HG03196 (cell line): ENCODE measurements around the gene IL5.

ENCODE experiments used
- ATAC-seq: cut with Tn5 transposase; IDR thresholded peaks from one replicate; pipeline ENCODE4 v1.9.1; 2021; ENCODE audit not compliant: unreplicated experiment

Gene IL5

DNA sequence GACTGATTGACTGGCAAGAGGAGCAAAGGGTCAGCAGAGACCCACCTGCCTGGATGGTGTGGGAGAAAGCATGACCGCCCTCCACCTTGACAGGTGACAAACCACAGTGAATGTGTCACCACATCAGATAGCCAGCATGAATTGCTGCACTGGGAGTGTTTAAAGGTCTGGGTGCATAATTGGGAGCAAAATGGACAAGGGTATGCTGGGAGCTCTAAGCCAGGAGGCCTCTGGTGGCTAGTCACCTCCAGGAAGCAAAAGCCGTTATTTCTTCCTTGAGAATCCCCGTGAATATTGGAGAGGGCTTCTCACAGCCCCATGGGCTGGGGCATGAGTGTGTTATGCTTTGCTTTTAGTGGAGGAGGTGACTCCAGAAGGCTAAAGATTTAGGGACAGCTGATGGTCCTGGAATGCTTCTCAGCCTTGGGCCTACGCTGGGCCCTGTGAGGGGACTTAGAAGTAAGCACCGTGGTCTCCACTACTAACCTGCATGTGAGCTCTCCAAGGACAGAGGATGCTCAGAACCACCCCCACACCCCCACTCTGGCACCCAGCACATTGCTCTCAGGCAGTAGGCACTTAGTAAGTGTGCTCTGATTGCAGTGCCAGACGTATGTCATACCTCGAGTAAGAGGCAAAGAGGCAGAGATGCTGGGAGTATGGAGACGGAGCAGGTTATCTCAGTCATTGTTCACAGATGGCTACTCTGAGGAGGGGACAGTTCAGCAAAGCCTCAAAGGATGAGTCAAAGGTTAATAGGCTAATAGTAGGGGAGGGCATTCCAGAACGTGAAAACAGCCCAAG lies 43.7 kb downstream of the IL5 start:
- no peak for ATAC-seq

DNA sequence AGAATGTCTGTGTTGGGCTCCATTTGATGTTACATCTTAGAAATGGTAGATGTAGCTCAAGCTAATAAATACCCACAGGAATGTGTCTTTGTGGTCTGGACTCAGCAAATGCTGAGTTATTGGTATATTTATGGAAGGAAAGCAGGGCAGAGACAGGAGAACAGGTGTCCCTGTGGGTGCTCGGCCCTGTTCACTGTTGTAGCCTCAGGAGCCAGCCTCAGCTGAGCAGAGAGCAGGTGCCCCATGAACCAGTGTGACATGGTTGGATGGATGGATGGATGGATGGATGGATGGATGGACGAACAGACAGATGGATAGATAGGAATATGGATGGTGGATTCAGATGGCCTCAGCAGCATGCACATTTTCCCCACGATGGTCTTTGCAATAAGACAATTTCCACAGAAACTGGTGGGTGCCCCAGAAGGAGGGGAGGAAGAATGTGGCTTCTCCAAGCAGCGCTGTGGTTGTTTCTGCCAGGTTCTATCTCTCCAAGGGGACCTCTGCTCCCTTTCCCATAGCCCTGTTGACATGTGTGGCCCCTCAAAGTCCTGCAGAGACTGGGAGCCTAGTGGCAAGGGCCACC lies 44.5 kb downstream of the IL5 start:
- ATAC-seq = no peak

DNA sequence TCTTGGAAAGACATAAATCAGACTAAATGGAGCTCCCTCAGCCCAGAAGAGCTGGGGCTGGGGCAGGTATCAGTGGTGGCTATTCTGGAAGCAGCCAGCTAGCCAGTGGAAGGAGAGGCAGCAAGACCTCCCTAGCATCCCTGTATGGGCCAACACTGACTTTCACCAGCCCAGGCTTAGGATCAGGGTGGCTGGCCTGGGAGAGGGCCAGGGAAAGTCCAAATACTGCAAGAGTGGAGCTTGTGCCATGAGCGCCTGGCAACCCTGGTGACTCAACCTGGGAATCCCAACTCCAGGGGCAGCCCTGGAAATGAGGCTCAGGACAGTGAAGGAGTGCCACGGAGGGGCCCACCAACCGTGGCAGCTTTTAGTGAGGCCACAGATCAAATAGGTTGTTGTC lies 45.2 kb downstream of the IL5 start:
- ATAC-seq = no peak

DNA sequence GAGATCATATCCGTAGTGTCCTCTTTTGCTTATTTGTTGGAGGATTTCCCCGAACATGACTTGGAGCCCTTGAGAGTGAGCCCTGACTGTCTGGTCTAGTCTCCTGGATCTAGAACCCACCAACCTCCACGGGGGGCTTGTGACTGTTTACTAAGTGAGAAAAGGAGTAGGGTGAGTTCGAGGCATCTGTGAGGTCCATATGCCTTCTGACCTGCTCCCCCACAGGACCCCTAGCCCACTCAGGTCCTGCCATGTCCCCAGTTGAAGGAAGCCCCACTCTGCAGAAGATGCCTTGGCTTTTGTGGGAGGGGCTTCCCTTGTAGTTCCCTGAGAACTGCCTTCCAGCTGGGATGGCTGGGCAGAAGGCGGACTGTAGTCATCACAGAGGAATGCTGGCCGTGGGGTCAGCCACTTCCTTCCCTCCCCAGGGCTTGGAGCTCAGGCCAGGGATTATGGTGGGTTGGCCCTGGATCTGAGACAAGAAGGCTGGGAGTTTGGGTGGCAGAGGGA lies 45.8 kb downstream of the IL5 start:
- no peak for ATAC-seq

DNA sequence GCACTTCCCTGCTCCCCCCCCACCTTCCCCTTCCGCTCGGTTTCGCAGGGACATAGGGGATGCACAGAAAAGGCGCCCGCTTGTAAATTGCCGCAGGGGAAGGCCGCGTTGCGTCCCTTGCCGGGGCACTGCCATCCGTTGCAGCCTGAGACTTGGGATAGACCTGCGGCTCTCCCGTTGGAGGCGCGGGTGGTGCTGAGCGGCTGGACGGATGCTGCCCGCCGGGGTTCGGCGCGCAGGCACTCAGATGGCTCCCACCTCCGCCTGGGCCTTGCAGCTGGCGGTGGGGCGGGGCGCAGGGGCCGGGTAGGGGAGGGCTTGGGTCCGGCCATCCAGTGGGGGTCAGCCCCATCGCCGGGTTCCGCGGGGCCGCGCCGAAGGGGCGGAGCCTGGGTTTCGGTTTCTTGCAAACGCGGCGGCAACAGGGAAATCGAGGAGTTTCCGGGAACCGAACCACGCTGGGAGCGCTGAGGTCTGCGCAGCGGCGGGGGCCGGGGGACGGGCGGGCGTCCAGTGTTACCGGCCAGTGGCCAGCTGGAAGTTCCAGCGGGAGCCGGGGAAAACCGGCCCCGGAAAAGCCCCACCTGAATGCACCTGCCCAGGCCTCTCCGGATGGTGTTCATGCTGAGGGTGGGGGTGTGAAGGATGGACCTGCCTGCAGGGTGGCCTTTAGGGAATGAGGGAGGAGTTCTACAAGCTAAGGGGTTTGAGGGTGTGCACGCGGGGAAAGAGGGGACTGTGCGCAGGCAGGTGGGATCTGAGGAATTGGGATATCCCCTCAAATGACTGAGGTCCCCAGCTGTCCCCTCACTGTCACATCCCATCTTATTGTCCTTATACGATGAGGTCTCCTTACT lies 46.5 kb downstream of the IL5 start:
- peak; percentile 38 for ATAC-seq

DNA sequence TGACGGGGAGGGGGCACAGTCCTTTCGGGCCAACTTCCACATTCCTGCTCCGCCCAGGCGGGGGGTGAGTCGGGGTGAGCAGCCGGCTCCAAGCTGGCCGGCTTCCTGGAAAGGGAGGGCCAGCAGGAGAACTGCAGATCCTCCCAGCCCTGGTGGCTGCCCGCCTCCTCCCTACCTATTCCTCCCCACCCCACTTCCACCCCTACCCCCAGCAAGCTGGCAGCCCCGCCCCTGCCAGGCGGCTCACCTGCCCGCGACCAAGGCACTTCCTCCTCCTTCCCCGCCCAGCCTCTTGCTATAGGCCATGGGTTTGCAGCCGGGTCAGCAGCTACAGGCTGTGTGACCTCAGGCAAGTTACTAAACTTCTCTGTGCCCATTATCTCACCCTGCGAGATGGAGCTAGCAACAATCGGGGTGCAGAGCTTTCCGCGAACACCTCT lies 47.1 kb downstream of the IL5 start:
- ATAC-seq = peak; percentile 39

DNA sequence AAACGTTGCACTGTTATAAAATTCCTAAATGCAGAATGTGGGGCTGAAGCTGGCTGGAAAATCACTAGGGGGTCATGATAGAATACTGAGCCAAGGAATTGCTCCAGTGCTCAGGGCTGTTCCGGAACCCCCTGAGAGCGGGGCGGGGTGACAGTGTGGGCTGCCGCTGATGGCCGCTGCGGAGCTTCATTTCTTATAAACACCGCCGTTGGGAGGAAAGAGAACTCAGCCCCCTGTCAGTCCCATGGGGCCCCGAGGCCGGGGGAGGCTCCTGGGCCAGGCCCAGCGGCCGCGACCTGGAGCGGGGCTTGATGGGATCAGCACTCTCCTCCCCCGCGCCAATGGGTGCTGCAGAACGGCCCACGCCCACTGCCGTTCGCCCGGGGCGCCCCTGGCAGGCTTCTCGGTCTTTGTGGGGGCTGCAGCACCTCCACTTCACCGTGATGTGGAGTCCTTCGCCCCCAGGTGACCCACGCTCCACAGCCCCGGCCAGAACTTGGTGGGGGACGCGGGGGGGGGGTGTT lies 47.6 kb downstream of the IL5 start:
- ATAC-seq = peak; percentile 27

DNA sequence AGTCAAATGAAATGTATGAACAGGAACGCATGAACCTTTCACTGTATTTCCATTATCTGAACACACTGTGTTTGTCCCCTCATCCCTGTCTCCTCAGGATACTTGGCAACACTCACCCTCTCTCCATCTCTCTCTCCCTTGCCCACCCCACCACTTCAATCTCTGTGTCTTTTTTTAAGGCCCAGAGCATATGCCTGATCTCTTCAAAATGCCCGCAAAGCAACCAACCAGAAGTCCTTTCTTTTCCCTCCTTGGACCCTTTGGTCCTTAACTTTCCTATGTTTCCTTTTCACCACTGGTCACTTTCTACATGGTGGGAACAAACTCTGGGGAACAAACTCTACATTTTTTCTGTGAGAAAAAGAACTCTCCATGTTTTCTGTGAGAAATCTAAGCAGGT lies 49.5 kb downstream of the IL5 start:
- ATAC-seq = no peak

DNA sequence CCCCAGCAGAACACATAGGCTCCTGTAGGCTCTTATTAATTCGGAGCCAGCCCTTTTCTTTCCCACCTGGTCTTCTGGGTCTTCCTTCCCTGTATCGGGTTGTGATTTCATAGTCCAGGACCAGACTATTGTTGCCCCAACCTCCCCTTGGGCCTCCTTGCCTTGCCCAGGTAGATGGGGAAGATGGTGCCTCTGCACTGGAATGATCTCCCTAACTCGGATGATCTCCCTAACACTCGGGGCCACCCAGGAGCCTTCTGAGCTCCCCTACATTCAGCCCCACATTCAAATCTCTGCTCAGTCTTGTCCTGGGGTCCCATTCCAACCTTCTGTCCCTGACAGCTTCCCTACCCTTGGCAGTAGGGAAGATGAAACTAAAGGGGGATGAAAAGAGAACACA lies 50.1 kb downstream of the IL5 start:
- no peak for ATAC-seq

DNA sequence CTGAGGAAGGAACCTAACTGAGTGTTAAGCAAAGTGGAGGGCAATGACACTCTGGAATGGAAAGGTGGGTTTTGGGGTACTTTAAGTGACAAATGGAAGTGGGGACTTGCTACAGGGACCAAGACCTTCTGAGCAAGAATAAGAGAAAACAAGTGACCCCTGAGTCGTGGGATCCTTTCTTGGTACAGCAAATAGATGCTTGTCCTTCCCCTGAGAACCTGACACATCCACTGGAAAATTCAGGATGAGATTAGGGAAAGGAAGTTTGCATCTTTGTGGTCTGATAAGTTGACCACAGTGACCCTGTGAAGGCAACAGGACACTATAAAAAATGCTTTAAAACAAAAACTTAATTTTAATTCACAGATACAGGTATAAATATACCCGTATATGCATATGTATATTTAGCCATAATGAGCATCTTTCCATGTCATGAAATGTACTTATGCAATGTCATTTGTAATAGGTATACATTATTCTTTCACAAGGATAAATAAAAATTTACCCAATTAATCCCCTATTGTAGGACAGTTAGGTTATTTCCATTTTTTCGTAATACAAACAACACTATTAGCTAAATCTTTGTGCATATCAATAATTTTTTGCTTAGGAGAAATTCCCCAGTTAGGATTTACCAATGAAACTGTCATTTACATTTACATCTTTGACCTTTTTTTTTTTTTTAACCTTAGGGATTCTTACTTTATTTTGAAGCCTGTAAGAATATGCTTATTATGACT lies 50.8 kb downstream of the IL5 start:
- no peak for ATAC-seq
